GM21367 (cell line): ENCODE data around the gene ZFP30.
A peak's percentile ranks its signal among the peaks of the same experiment; 100 is the strongest.
"Not testable (repeated sequence)": the region's sequence is repeated elsewhere in the genome, so short reads cannot be mapped to it uniquely, and the experiment has no call there.

Experiments
- ATAC-seq: cut with Tn5 transposase; IDR thresholded peaks from one replicate; pipeline ENCODE4 v1.9.1; 2021; ENCODE audit not compliant: unreplicated experiment

The ZFP30 gene

DNA sequence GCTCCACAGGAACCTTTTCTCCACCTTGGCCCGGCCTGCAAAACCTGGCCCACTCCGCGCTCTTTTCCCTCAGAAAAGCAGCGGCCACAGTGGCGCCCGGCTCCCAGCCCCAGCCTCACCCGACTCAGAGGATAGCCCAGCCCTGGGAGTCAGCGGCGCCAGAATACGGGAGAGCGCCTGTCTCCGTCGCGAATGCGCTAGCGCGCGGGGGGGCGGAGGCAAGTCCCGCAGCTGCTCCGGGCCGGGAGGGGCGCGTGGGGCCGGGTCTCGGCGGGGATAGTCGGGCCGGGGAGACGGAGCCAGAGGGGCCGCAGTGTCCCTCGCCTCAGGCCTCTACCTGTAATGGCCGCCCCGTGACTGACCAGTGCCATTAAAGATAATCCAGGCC lies at the start of gene ZFP30:
ZFP30 (minus strand) TSS at position 165 of the 388 bp plus-strand sequence. CDS start 7,643 bp downstream, outside the sequence.
- peak; percentile 46 for ATAC-seq

DNA sequence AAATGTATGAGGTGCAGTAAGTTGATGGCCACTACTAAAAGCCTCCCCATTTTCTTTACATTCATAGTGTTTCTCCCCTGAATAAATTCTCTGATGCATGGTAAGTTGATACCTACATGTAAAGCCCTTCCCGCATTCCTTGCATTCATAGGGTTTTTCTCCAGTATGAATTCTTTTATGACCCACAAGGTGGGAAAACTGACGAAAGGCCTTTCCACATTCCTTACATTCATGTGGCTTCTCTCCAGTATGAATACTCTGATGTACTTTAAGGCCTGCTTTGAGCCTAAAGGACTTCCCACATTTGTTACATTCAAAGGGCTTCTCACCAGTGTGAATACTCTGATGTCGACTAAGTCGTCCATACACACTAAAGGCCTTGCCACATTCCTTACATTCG lies 43.8 kb upstream of the ZFP30 start:
- ATAC-seq = no peak

DNA sequence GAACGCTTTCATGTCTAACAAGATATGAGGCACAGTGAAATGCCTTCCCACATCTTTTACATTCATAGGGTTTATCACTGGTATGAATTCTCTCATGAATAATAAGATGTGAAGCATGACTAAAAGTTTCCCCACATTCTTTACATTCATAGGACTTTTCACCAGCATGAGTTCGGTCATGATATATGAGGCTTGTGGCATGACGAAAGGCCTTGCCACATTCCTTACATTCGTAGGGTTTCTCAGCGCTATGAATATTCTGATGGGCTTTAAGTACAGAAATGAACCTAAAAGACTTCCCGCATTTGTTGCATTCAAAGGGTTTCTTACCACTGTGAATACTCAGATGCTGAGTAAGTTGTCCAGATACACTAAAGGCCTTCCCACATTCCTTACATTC lies 43.0 kb upstream of the ZFP30 start:
- ATAC-seq = no peak

DNA sequence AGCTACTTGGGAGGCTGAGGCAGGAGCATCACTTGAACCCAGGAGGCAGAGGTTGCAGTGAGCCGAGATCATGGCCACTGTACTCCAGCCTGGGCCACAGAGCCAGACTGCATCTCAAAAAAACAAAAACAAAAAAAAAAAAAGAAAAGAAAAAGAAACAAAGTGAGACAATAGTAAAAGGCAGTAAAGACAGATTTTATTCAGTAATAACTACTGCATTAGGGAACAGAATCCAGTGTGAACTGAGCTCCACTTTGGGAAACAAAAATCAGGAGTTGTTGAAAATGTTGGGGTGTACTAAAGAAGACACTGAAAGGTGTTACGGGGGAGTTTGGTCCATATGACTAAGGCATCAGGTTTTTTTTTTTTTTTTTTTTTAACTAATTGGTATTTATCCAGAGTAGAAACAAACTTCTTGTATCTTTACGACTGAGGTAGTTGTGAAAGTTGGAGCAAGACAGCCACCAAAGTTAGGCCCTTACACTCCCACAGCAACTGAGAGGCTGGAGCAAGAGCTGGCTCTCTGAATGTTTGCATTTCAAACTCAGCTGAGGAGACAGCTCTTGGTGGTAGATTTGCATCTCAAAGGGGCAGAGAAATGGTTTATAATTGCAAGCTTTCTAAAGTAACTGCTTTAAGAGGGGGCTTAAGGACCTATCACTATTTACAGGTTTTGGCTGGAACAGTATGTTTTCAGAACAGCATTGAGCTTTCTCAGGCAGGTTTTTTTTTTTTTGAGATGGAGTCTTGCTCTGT lies 40.1 kb upstream of the ZFP30 start:
- ATAC-seq = no peak

DNA sequence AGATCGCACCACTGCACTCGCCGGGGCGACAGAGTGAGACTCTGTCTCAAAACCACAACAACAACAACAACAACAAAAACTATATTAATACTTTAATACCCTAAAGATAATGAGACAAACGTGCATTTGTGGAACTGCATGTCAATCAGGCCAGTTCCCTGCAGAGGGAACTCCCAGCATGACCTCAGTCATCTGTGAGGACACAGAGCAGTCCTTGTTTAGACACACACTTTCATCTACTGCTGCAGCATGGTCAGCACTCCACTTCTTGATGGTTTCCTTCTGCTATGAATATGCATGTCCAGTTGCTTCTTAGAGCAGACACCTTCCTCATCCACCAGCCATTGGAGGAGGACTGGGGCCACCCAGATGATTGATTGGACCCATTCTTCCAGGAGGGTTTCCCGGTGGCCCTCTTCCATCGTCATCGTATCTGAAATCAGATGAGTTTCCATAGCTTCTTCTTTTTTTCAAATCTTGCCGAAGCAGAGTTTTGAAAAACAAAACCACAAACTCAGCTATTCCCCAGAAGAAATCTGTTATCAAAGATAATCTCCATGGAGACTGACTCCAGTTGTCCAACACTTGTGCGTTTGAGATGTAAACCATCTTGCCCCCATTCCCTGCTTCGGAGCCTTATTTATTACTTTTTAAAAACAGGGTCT lies 37.8 kb upstream of the ZFP30 start:
- no peak for ATAC-seq

DNA sequence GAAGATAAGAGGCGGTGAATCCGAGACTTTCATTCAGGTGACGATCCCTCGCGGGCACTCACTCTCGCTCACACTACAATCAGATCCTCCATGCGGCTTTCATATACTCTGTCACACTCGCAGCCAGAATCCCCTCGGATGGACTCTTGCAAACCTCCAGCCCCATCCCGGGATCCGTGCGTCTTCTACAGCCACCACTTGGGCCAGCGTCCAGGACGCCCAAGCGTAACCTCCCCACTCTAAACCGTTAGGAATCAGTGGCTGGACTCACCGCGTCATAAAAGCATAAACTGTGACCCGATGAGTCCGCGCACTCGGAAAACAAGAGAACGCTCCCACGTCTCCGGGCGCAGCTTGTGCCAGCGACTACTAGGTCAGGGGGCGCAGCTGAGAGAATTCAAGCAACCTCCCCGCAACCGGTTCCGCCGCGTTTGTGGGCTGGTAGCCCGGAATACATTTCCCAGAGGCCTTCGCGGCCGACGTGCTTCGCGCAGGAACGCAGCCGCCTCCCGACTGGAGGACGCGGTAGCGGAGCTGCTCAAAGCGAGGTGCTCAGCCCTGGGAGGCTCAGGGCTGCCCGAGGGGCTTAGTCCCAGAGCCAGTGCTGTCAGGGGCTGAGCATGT lies 36.7 kb upstream of the ZFP30 start:
- no peak for ATAC-seq

DNA sequence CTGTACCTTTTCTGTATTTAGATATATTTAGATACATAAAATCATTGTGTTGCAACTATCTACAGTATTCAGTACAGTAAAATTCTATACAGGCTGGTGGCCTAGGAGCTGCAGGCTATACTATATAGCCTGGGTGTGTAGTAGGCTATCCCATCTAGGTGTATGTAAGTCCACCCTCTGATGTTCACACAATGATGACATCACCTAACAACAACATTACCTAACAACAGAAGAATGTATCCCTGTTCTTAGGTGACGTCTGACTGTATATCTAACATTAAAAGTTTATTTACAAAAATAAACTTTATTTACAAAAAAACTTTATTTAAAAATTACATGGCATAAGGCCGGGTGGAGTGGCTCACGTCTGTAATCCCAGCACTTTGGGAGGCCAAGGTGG lies 28.3 kb upstream of the ZFP30 start:
- no peak for ATAC-seq

DNA sequence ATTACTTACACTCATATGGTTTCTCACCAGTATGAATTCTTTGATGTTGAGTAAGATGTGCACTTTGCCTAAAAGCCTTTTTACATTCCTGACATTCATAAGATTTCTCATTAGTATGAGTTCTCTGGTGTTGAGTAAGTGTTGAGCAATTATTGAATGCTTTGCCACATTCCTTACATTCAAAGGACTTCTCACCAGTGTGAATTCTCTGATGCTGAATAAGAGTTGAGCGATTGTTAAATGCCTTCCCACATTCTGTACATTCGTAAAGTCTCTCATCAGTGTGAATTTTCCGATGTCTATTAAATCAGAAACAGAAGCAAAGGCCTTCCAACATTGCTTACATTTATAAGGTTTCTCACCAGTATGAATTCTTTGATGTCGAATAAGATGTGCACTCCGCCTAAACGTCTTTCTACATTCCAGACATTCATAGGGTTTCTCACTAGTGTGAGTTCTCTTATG lies 14.2 kb upstream of the ZFP30 start:
- ATAC-seq = no peak

DNA sequence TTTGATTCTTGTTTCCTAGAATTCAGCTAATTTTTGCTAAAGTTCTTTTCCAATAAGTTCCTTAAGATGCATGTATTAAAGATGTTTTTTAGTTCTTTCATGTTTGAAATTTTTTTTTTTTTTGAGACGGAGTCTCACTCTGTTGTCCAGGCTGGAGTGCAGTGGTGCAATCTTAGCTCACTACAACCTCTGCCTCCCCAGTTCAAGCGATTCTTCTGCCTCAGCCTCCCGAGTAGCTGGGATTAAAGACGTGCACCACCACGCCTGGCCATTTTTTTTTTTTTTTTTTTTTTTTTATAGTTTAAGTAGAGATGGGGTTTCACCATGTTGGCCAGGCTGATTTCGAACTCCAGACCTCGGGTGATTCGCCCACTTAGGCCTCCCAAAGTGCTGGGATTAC lies 1.9 kb upstream of the ZFP30 start:
- not testable (repeated sequence) for ATAC-seq

DNA sequence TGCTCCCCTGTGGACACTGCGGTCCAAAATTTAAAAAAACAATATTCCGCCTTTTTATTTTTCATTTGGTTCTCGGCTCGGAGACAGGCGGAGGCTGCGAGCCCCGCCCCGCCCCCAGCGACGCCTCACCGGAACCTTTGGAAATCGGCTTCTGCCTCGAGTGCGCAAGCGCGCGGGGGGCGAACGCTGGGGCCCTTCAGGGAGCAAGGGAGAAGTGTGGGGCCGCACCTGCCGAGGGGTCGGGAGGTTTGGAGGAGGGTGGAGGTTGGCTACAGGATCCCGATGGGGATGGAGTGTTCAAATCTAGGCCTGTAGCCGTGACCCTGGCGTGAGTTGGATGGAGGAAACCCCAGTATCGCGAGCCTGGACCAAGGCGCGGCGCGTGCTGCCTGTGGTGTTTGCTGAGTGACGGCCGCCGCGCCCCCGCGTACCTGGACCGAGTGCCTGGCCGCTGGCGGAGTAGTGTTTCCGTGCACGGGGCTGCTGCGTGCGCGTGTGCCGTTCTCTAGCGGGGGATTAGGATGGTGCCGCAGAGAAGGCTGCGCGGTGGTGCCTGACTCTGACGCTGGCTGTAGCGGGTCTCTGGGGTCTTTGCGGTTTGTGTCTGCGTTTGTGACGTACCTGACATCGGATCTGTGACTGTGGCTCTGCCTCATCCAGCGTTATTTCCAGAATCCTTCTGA lies 565 bp upstream of the ZFP30 start:
- ATAC-seq = peak; percentile 49

DNA sequence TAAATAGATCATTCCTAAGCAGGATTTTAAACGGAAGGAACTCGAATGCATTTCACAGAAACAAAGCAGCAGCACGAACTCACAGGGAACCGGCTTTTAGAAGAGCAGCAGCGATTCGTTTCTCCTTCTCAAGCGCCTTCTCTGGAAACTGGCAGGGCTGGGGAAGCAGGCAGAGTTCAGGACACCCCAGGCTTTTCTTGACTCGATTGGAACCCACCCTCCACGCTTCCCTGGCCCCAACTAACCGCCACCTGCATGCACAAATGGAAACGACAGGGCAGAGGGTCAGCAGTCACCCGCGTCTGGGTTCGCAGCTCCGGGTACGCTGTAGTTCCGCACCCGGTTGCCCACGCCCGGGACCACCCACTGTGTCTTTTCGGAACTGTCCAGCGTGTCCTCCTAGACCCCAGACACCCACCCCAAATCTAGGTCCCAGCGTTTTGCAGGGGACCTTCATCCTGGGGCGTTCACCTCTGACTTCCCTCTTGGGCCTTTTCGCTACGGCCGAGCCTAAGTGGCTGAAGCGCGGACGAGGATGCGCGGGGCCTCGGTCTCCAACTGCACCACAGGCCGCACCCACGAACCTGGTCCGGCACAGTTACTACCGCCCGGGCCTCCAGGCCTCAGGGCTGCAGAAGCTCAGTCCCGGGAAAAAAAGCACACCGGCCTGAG lies 500 bp downstream of the ZFP30 start:
- peak; percentile 34 for ATAC-seq

DNA sequence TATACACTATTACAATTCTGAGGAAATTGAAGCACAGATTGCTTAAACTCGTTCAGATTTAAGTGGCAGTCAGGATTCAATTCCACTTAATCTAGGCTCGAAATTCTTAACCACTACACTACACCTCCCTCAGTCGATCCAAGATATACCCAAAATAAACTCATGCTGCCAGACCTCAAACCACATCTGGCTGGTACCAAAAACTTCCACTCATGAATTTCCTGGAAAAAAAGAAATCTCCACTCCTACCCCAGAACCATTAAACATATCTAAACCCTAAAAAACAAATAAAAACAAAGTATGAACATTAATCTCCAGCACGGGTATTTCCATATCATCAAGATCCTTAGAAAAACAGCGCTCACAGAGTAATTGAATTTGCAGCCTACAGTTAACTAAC lies 1.1 kb downstream of the ZFP30 start:
- ATAC-seq = no peak

DNA sequence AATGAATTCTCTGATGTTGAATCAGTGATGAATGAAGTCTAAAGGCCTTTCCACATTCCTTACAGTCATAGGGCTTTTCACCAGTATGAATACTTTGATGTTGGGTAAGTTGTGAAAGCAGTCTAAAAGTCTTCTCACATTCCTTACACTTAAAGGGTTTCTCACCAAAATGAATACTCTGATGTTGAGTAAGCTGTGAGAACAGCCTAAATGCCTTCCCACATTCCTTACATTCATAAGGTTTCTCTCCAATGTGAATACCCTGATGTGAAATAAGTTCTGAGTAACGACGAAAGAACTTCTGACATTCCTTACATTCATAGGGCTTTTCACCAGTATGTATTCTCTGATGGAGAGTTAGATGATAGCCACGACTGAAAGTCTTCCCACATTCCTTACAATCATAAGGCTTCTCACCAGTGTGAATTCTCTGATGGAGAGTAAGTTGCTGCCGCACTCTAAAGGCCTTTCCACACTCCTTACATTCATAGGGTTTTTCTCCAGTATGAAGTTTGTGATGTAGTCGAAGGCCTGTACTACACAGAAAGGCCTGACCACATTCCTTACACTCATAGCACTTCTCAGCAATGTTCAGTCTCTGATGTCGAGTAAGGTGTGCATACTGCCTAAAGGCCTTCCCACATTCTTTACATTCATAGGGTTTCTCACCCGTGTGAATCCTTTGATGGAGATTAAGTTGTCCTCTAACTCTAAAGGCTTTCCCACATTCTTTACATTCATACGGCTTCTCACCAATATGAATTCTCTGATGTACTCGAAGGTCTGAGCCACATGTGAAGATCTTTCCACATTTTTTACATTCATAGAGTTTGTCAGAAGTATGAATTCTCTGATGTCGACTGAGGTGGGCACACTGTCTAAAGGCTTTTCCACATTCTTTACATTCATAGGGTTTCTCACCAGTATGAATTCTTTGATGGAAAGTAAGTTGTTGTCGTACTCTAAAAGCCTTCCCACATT lies 19.9 kb downstream of the ZFP30 start:
- no peak for ATAC-seq

DNA sequence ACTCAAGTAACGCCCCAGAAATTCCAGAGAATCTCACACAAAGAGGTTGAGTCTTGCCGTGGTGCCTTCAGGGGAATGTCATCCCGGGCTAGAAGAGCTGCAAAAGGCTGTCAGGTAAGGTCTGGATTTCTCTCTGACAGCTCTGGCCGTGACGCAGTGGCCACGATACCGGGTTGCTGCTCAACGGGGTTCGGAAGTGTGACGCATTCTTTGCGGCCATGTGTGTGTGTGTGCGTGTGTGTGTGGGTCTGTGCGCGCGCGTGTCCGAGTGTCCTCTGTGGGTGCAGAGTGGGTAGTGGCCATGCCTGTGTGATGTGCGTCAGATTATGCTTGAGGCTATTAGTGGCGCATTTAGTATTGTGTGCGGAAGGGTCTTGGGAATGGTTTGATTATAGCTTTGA lies 60.3 kb downstream of the ZFP30 start:
- ATAC-seq = no peak

DNA sequence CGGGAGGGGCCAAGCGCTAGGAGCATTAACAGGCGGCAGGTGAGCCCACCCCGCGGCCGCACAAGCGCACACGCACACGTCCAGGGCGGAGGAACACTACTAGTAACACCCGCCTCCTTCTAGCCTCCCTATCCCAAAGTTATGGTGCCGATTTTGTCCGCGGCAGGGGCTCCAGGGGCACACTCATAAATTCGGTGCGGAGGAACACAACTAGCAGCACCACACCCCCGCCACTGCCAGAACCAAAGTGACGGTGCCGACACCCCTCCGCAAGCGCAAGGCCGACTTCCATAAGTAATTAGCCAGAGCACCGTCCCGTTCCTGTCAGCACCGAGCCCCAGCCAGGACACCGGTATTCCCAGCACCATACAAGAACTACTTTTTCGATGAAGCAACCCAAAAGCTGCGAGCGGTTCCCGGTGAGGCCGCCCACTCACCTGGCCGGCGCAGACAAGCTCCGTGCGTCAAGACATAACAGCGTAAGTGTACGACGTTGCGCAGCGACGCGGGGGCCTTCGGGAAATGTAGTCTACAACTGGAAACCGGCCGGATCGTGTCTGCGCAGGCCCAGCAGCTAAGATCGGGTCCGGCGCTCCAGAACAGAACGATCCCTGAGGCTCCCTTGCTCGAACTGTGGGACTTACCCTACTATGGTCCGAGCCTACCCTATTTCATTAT lies 60.8 kb downstream of the ZFP30 start, which contains the start of the genes ZNF540 and ZNF571:
ZNF540 (plus strand) TSS at position 573 of the 678 bp plus-strand sequence. CDS start 3,572 bp downstream, outside the sequence.
ZNF571 (minus strand) TSS at position 489 of the 678 bp plus-strand sequence. CDS start 8,116 bp downstream, outside the sequence.
- ATAC-seq = peak; percentile 91

DNA sequence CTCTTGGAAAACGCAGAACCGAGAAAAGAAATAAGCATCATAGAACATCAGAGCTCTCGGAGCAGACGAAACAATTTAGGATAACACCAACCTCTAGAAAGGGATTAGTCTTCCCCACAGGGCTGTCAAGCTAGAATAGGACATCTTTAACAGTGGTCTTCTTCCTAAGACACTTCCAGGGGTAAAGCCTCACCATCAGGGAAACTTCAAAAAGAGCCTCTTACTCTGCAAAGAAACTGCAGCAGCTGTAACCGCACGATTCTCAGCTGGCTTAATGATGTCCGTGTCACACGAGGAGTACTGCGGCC lies 61.3 kb downstream of the ZFP30 start:
- no peak for ATAC-seq

DNA sequence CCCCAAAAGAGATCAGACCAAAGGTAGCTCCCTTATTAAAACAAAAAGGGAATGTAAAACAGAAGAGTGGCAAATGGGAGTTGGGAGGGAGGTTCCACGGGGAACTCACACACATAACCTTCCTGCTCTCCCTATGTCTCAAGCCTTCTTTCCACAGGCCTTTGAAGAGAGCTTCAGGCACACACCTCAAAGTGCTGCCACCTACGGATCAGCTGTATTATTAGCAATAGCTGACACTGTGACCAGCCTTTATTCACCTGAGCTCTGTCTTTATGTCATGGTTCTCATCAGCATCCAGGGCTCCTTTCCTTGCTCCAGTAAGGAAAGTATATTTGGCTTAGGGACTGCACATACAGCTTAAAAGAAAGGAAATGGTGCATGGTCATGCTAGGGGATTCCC lies 71.9 kb downstream of the ZFP30 start:
- ATAC-seq = no peak

DNA sequence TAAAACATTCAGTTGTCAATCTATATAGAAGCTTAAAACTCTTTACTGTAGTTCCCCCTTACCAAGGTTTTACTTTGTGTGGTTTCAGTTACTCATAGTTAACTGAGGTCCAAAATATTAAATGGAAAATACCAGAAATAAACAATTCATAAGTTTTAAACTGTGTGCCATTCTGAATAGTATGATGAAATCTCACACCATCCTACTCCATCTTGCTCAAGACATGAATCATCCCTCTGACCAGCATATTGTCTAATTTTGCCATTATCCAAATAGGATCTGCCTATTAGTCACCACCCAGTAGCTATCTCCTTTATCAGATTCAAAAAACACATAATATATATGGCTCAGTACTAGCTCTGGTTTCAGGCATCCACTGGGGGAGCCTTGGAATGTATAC lies 83.1 kb downstream of the ZFP30 start:
- ATAC-seq = no peak

DNA sequence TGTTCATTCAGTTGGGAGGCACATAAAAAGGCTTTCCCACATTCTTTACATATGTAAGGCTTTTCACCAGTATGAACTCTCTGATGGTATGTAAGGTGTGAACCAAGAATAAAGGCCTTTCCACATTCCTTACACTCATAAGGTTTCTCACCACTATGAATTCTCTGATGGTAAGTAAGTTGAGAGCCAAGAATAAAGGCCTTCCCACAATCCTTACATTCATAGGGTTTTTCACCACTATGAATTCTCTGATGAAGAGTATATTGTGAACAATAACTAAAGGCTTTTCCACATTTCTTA lies 89.9 kb downstream of the ZFP30 start:
- no peak for ATAC-seq
